ENCODE measurements around the gene PLCB4.

PLCB4 gene

GRCh38 chr20:9360431-9360830 is 291.5 kb downstream of the PLCB4 start:
- no peak for TF ChIP-seq CTCF (IDR thresholded peaks at IDR 0.05; ENCODE audit: low read depth, low read length)
- no peak overlapping the region for H3K4me3 ChIP-seq (ENCODE audit: low read depth, low read length)

GRCh38 chr20:9363673-9364072 is 294.8 kb downstream of the PLCB4 start:
- no peak overlapping the region for H3K4me3 ChIP-seq (ENCODE audit: low read depth, low read length)
- no peak for TF ChIP-seq CTCF (IDR thresholded peaks at IDR 0.05; ENCODE audit: low read depth, low read length)

GRCh38 chr20:9367328-9367727 is 298.4 kb downstream of the PLCB4 start:
- no peak overlapping the region for H3K4me3 ChIP-seq (ENCODE audit: low read depth, low read length)
- no peak for TF ChIP-seq CTCF (IDR thresholded peaks at IDR 0.05; ENCODE audit: low read depth, low read length)

GRCh38 chr20:9367746-9368145 is 298.9 kb downstream of the PLCB4 start:
- H3K4me3 ChIP-seq (ENCODE audit: low read depth, low read length), result no peak overlapping the region
- no peak for TF ChIP-seq CTCF (IDR thresholded peaks at IDR 0.05; ENCODE audit: low read depth, low read length)

GRCh38 chr20:9368893-9369292 is 300.0 kb downstream of the PLCB4 start:
- no peak for TF ChIP-seq CTCF (IDR thresholded peaks at IDR 0.05; ENCODE audit: low read depth, low read length)
- H3K4me3 ChIP-seq (ENCODE audit: low read depth, low read length), result no peak overlapping the region

- no peak overlapping the region for H3K4me3 ChIP-seq (ENCODE audit: low read depth, low read length)
- no peak for TF ChIP-seq CTCF (IDR thresholded peaks at IDR 0.05; ENCODE audit: low read depth, low read length)
Observed at GRCh38 chr20:9369557-9369956, 300.7 kb downstream of the PLCB4 start.

GRCh38 chr20:9374072-9374471 is 305.2 kb downstream of the PLCB4 start:
- no peak overlapping the region for H3K4me3 ChIP-seq (ENCODE audit: low read depth, low read length)
- TF ChIP-seq CTCF (IDR thresholded peaks at IDR 0.05; ENCODE audit: low read depth, low read length), result no peak
